Activated naive CD4-positive, alpha-beta T cell treated with anti-CD3 and anti-CD28 coated beads, Interleukin-2, amount 50 U/mL, for 24 hours (primary cell): ENCODE measurements around the gene SSTR3.
"Not testable (repeated sequence)": the region's sequence is repeated elsewhere in the genome, so short reads cannot be mapped to it uniquely, and the experiment has no call there.

ENCODE experiments used
- H3K27ac Mint-ChIP-seq: one replicate; pipeline ENCODE4 v1.8.0; 2021; ENCODE audit warnings: mild to moderate bottlenecking, mixed read lengths
- H3K27me3 Mint-ChIP-seq: one replicate; pipeline ENCODE4 v1.8.0; 2021; ENCODE audit warnings: mixed read lengths
- H3K36me3 Mint-ChIP-seq: one replicate; pipeline ENCODE4 v1.8.0; 2021; ENCODE audit warnings: mixed read lengths
- H3K4me1 Mint-ChIP-seq: one replicate; pipeline ENCODE4 v1.8.0; 2021; ENCODE audit warnings: mixed read lengths
- H3K4me3 Mint-ChIP-seq: one replicate; pipeline ENCODE4 v1.8.0; 2021; ENCODE audit warnings: mild to moderate bottlenecking, mixed read lengths
- H3K9me3 Mint-ChIP-seq: one replicate; pipeline ENCODE4 v1.8.0; 2021; ENCODE audit warnings: mixed read lengths

Gene SSTR3

DNA sequence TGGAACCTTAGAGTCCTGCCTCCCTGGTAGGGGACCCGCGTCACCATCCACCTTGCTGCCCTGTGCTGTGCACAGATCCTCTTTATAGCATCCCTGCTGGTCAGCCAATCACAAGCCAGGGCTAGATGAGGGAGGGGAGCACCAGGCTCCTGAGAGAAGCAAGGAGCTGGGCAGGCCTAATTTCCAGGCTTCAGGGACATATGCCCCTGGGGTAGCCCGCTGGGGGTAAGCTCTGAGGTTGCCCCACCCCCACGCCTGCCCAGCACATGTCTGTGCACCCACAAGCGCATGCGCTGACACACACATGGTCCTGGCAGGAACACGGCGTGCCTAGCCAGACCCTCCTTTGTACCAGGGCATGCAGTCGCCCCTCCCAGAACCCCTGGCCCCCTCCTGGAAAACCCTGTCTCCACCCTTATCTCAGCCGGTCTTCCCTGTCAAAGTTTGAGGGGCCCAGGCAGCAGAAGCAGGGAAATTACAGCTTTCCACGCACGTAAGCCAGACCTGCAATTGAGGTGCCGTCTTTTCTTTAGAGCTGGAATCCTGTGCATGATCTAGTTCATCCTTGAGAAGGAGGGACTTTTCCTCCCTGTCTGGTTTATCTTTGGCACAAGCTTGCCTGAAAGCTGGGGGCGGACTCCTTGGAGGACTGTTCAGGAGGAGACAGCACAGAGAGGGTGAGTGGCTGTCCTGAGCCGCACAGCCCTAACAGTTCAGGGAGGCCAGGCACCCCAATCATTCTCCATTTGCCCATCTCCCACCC lies 2.1 kb downstream of the SSTR3 start:
- H3K36me3 Mint-ChIP-seq: peaks cover 2% of the 10 kb centered on the region
- no peaks in the 10 kb centered on the region for H3K9me3 Mint-ChIP-seq
- no peaks in the 10 kb centered on the region for H3K27me3 Mint-ChIP-seq
- H3K4me3 Mint-ChIP-seq: no peak overlapping the region
- peaks cover 70% of the 10 kb centered on the region for H3K4me1 Mint-ChIP-seq
- no peak overlapping the region for H3K27ac Mint-ChIP-seq

- Mint-ChIP-seq H3K27me3 (no peaks in the 10 kb centered on the region), H3K4me3 (no peak overlapping the region), H3K36me3 (no peaks in the 10 kb centered on the region), H3K27ac (peak overlapping the region; percentile 14), H3K9me3 (no peaks in the 10 kb centered on the region), H3K4me1 (peaks cover 70% of the 10 kb centered on the region)
Measured at GRCh38 chr22:37209140-37209845, 3.0 kb downstream of the SSTR3 start.

- peak overlapping the region; percentile 33 for H3K4me3 Mint-ChIP-seq
Measured at GRCh38 chr22:37208401-37209139, 3.7 kb downstream of the SSTR3 start.

DNA sequence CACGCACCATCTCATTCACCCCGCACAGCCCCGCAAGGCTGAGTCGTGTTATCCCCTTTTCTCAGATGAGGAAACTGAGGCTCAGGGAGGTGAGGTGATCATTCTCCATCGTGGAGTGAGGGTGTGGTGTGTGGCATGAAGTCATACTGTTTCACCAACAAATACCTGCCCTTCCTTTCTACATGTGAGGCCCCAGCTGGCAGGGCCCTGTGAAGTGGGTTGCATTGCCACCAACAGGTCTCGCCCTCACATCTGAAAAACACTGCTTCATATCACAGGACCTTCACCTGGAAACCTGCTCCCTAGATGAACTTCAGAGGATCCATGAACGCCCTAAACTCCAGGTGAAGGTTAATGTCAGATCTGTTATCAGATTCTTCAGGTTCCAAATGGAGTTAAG lies 4.3 kb downstream of the SSTR3 start:
- H3K4me3 Mint-ChIP-seq: peak overlapping the region; percentile 33
- H3K27ac Mint-ChIP-seq: peak overlapping the region; percentile 79
- H3K27me3 Mint-ChIP-seq: no peaks in the 10 kb centered on the region
- no peaks in the 10 kb centered on the region for H3K9me3 Mint-ChIP-seq
- no peaks in the 10 kb centered on the region for H3K36me3 Mint-ChIP-seq
- peaks cover 68% of the 10 kb centered on the region for H3K4me1 Mint-ChIP-seq

More at GRCh38 chr22:37208401-37209139, 3.7 kb downstream of the SSTR3 start:
- H3K27me3 Mint-ChIP-seq: no peaks in the 10 kb centered on the region
- peak overlapping the region; percentile 79 for H3K27ac Mint-ChIP-seq
- H3K4me1 Mint-ChIP-seq: peaks cover 70% of the 10 kb centered on the region
- no peaks in the 10 kb centered on the region for H3K36me3 Mint-ChIP-seq
- H3K9me3 Mint-ChIP-seq: no peaks in the 10 kb centered on the region

DNA sequence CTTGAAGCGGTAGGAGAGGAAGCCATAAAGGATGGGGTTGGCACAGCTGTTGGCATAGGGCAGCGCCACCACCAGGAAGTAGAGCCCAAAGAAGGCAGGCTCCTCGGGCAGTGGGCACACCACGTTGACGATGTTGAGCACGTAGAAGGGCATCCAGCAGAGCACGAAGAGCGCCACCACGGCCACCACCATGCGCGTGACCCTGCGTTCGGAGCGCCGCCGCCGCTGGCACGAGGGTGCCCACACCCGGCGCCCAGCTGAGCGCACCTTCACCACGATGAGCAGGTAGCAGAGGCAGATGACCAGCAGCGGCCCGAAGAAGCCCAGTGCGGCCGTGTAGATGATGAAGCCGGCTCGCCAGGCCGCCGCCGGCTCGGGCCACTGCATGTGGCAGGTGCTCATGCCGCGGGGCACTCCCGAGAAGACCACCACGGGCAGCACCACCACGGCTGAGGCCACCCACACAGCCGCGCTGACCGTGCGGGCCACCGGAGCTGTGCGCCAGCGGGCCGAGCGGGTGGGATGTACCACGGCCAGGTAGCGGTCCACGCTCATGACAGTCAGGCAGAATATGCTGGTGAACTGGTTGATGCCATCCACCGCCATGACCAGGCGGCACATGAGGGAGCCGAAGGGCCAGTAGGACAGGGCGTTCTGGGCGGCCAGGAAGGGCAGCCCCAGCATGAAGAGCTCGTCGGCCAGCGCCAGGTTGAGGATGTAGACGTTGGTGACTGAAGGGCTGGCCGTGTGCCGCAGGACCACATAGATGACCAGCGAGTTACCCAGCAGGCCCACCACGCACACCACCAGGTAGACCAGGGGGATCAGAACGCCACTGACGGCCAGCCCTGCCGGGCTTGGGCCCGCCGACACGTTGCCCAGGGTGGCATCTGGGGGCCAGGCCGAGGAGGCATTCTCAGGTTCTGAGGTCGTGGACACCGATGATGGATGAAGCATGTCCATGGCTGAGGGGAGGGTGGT lies 5.1 kb downstream of the SSTR3 start:
- Mint-ChIP-seq H3K4me3 (no peak overlapping the region), H3K27ac (peak overlapping the region; percentile 59), H3K36me3 (no peaks in the 10 kb centered on the region), H3K27me3 (no peaks in the 10 kb centered on the region), H3K4me1 (peaks cover 66% of the 10 kb centered on the region), H3K9me3 (no peaks in the 10 kb centered on the region)

DNA sequence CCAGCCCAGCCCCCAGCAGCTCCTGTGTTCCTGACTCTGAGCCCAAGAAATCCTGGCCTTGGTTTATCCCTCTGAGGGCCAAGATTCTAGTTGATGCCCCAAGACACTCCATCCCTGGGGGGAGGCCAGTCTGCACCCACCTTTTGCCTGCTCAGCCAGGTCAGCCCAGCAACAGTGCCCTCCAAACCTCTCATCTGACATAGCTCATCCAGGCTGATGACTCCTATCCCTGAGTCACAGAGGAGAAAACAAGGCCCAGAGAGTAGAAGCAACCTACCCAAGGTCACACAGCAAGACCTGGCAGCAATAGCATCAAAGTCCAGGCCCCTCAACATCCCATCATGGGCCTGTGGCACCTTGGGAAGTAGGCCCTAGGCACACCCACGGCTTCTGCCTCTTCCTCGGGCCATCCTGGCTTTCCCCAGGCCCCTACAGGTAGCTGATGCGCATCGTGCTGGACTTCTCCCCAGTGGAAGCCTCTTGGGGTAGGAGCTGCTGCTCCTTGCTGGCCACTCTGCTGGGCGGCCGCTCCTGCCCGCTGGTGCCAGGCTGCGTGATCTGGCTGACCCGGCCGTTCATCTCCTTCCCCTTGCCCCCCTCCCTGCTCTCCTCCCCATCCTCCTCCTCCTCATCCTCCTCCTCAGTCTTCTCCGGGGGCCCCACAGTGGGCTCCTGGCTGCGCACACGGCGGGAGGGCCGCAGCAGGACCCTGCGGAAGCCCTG lies 6.0 kb downstream of the SSTR3 start:
- Mint-ChIP-seq H3K9me3 (no peaks in the 10 kb centered on the region), H3K36me3 (no peaks in the 10 kb centered on the region), H3K4me1 (peaks cover 63% of the 10 kb centered on the region), H3K4me3 (no peak overlapping the region), H3K27ac (no peak overlapping the region), H3K27me3 (no peaks in the 10 kb centered on the region)

DNA sequence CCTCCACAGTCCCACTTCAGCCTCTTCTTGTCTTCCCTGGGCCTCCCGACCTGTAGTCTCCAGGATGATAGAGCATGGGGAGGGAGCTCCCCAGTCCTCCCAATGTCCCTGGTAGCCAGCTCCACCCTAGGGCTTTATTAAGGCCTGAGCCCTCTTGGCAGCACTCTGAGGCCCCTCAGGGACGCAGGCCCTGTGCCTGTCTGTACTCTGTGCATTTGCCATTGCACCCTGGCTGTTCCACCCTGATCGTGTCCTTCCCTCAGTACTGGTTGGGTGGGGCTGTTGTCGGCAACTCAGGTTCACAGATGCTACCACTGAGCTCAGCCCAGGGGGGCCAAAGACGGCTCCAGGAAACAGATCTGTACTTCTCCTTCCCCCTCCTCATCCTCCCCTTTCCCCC lies 7.2 kb downstream of the SSTR3 start:
- peak overlapping the region; percentile 26 for H3K27ac Mint-ChIP-seq
- H3K27me3 Mint-ChIP-seq: no peaks in the 10 kb centered on the region
- H3K36me3 Mint-ChIP-seq: no peaks in the 10 kb centered on the region
- H3K4me3 Mint-ChIP-seq: no peak overlapping the region
- no peaks in the 10 kb centered on the region for H3K9me3 Mint-ChIP-seq
- H3K4me1 Mint-ChIP-seq: peaks cover 57% of the 10 kb centered on the region

GRCh38 chr22:37204045-37204655 lies 8.1 kb downstream of the SSTR3 start:
- no peaks in the 10 kb centered on the region for H3K27me3 Mint-ChIP-seq
- H3K27ac Mint-ChIP-seq: no peak overlapping the region
- H3K36me3 Mint-ChIP-seq: no peaks in the 10 kb centered on the region
- peaks cover 55% of the 10 kb centered on the region for H3K4me1 Mint-ChIP-seq
- H3K9me3 Mint-ChIP-seq: no peaks in the 10 kb centered on the region
- no peak overlapping the region for H3K4me3 Mint-ChIP-seq

- no peak overlapping the region for H3K27ac Mint-ChIP-seq
- no peak overlapping the region for H3K4me3 Mint-ChIP-seq
- no peaks in the 10 kb centered on the region for H3K9me3 Mint-ChIP-seq
- H3K27me3 Mint-ChIP-seq: no peaks in the 10 kb centered on the region
- peaks cover 49% of the 10 kb centered on the region for H3K4me1 Mint-ChIP-seq
- no peaks in the 10 kb centered on the region for H3K36me3 Mint-ChIP-seq
Measured at GRCh38 chr22:37203354-37204044, 8.8 kb downstream of the SSTR3 start.

DNA sequence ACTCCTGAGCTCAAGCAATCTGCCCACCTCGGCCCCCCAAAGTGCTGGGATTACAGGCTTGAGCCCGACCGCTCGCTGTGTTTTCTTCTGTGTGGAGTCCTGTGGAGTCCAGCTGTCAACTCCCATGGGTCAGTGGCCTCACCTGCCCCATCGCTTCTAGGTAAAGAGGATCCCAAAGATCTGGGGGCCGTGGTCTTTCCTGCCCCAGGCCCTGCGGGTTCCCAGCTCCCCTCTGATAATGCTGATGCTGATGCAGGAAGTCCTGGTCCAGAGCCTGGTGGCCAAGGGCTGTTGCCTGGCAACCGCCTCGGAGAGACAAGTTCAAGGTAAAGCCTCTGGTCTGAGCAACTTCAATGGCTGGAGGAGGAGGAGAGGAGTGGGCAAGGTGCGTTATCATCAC lies 9.6 kb downstream of the SSTR3 start:
- no peak overlapping the region for H3K4me3 Mint-ChIP-seq
- H3K27me3 Mint-ChIP-seq: no peaks in the 10 kb centered on the region
- H3K27ac Mint-ChIP-seq: peak overlapping the region; percentile 46
- no peaks in the 10 kb centered on the region for H3K36me3 Mint-ChIP-seq
- H3K9me3 Mint-ChIP-seq: no peaks in the 10 kb centered on the region
- peaks cover 48% of the 10 kb centered on the region for H3K4me1 Mint-ChIP-seq

DNA sequence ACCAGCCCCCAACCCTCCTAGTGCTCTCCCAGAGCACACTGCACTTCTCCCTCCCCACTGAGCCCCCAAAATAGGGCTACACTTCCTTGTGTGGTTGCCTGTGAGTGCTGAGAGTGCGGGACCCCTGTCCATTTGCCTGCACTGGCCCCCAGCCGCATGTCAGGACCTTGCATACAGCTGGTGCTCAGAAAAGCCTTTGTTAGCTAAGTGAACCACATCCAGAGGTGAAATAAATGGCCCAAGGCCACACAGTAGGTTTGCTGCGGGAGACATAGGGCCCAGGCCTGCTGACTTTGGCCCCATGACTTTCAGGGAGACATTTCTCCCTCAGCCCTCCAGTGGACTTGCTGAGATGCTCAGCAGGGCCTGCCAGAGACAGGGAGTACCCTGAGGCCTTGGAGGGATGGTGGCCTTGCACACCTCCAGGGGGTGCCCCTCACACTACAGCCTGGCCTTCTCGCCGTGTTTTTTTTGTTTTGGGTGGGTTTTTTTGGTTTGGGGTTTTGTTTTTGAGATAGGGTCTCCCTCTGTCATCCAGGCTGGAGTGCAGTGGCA lies 10.2 kb downstream of the SSTR3 start:
- Mint-ChIP-seq H3K27me3 (no peaks in the 10 kb centered on the region), H3K36me3 (no peaks in the 10 kb centered on the region), H3K9me3 (no peaks in the 10 kb centered on the region), H3K4me1 (peaks cover 45% of the 10 kb centered on the region), H3K4me3 (no peak overlapping the region), H3K27ac (peak overlapping the region; percentile 65)

DNA sequence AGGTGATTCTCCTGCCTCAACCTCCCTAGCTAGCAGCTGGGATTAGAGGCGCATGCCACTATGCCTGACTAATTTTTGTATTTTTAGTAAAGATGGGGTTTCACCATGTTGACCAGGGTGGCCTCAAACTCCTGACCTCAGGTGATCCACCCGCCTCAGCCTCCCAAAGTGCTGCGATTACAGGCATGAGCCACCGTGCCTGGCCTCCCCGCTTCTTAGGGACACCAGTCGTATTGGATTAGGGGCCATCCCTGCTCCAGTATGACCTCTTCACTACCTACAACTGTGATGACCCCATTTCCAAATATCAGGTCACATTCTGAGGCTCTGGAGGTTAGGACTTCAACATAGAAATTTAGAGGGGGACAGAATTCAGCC lies 10.8 kb downstream of the SSTR3 start:
- peaks cover 42% of the 10 kb centered on the region for H3K4me1 Mint-ChIP-seq
- not testable (repeated sequence) for H3K4me3 Mint-ChIP-seq, H3K36me3 Mint-ChIP-seq, H3K27ac Mint-ChIP-seq, H3K9me3 Mint-ChIP-seq, H3K27me3 Mint-ChIP-seq

GRCh38 chr22:37199760-37200108 lies 12.5 kb downstream of the SSTR3 start:
- Mint-ChIP-seq H3K27ac (peak overlapping the region; percentile 82), H3K27me3 (no peaks in the 10 kb centered on the region), H3K9me3 (no peaks in the 10 kb centered on the region), H3K36me3 (no peaks in the 10 kb centered on the region), H3K4me3 (peak overlapping the region; percentile 89), H3K4me1 (peaks cover 42% of the 10 kb centered on the region)
